Activated T-cell treated with anti-CD3 and anti-CD28 coated beads for 24 hours (primary cell): Measurements from ENCODE around the gene HOXC13.

Source experiments
- DNase-seq: peaks from one replicate; pipeline ENCODE4 v3.0.0-alpha.2; 2020; ENCODE audit warnings: low read depth

The HOXC13 gene

DNA sequence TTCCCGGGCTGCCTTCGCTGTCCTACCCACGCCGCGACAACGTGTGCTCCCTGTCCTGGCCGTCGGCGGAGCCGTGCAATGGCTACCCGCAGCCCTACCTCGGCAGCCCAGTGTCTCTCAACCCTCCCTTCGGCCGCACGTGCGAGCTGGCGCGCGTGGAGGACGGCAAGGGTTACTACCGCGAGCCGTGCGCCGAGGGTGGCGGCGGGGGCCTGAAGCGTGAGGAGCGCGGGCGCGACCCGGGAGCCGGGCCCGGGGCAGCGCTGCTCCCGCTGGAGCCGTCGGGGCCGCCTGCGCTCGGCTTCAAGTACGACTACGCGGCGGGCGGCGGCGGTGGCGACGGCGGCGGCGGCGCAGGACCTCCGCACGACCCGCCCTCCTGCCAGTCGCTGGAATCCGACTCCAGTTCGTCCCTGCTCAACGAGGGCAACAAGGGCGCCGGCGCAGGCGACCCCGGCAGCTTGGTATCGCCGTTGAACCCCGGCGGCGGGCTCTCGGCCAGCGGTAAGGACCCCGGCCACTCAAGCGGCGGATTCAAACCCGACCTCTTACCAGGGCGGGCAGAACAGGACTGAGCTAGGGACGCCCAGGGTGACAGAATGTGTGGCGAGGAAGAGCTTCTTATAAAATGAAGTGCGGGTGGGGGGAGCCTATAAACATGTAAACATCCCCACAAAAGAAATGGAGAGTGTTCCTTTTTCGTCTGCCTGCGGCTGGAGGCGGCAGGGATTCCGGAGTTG is 16.6 kb downstream of the HOXC13 start:
- DNase-seq = no peak

DNA sequence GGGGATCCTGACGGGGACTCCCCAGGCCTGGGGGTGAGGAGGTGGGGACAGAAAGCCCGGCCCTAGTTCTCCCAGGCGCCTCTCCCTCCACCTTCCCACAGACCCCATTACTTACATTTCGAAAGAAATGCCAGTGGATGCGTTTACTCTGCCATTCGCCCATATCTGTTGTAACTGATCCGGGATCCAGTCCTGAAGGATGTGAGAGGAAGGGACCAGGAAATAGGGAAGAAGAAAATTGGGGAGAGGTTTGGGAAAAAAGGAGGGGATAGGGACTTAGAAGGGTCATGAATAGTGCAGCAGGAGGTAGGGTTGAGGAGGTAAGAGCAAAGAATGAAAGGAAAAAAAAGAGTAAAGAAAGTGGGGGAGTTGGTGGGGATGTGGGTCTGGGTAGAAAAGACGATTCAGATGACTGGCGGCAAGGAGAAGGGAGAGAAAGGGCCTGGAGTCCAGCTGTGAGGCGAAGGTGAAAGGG is 17.2 kb downstream of the HOXC13 start:
- no peak for DNase-seq

GRCh38 chr12:53956251-53956887 is 17.7 kb downstream of the HOXC13 start:
- DNase-seq = no peak

- no peak for DNase-seq
These were observed 18.4 kb downstream of the HOXC13 start for GRCh38 chr12:53956914-53957536.

- no peak for DNase-seq
These were observed 19.5 kb downstream of the HOXC13 start for GRCh38 chr12:53958128-53958527.

- no peak for DNase-seq
These were observed 20.7 kb downstream of the HOXC13 start for GRCh38 chr12:53959314-53959713.

- DNase-seq = no peak
These were observed 21.8 kb downstream of the HOXC13 start for GRCh38 chr12:53960187-53961024.

- no peak for DNase-seq
These were observed 22.6 kb downstream of the HOXC13 start for GRCh38 chr12:53961025-53961761.

DNA sequence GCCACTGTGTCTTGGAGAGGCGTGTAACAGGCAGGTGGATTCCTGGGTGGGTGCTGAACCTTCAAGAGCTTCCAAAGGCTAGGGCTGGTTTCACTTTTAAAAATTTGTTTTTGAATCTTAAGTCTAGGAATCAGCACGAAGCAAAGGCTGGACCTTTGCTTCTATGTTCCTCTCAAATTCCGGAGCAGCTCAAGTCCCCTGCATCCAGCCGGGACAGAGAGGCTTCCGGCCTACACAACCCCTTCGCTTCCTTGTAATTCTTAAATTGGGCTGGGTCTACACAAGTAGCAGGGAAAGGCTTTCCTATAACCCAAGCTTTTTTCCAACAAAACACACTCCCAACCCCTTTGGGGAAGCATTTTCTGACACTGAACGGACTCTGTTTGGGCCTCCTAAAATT is 24.4 kb downstream of the HOXC13 start:
- no peak for DNase-seq

GRCh38 chr12:53963434-53964314 is 25.0 kb downstream of the HOXC13 start:
- no peak for DNase-seq

DNA sequence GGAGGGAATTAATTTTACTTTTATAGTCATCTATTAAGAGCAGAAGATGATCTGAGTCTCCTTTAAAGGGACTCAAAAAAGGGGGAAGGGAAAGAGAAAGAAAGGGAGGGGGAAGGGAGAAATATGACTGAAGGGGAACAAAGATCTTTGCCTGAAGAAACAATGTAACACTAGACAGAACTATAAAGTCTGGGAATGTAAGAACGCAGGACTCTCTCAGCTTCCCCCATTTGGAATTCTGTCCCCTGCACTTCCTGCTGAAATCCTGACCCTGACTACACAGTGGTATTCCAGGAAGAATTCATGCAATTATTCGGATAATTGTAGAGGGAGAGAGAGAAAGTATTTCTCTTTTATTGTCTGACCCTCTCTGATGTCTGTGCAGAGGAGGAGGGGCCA is 25.7 kb downstream of the HOXC13 start:
- DNase-seq = no peak

GRCh38 chr12:53965281-53966084 is 26.9 kb downstream of the HOXC13 start:
- DNase-seq = no peak

DNA sequence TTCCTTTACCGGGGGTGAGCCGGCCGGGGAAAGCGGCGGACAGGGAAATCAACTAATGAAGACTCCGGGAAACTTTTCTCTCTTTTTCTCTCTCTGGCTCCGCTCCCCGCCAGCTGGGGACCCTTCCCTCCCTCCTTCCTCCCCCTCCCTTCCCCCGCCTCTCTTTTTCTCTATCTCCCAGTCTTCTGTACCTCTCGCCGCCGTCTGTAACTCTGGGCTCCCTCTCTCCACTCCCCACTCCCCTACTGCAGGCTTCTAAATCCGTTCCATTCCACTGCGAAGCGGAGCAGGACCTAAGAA is 27.4 kb downstream of the HOXC13 start:
- DNase-seq = no peak

- no peak for DNase-seq
These were observed 27.9 kb downstream of the HOXC13 start for GRCh38 chr12:53966385-53967133.

DNA sequence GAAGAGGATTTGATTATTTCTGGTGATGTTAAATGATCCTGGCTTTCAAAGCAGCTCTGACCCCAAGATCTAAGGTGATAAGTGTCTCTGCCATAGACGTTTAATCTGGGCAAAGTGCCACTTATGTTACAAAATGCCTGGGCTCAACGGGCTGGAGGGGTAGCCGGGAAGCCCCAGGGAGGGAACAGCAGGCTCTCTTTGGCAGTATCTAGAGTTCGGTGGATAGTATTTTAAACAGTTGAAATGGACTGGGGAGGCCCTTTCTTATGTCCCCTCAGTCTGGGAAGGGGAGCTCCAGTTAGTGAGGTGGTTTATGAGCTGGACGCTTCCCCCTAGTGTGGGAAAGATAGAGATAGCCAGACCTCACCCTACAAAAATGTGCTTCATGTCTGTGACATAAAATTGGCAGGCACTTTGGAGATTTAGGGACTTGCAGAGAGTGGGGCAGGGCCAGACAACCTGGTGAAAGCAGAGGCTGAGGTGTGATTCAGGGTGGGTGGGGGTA is 28.8 kb downstream of the HOXC13 start:
- no peak for DNase-seq

DNA sequence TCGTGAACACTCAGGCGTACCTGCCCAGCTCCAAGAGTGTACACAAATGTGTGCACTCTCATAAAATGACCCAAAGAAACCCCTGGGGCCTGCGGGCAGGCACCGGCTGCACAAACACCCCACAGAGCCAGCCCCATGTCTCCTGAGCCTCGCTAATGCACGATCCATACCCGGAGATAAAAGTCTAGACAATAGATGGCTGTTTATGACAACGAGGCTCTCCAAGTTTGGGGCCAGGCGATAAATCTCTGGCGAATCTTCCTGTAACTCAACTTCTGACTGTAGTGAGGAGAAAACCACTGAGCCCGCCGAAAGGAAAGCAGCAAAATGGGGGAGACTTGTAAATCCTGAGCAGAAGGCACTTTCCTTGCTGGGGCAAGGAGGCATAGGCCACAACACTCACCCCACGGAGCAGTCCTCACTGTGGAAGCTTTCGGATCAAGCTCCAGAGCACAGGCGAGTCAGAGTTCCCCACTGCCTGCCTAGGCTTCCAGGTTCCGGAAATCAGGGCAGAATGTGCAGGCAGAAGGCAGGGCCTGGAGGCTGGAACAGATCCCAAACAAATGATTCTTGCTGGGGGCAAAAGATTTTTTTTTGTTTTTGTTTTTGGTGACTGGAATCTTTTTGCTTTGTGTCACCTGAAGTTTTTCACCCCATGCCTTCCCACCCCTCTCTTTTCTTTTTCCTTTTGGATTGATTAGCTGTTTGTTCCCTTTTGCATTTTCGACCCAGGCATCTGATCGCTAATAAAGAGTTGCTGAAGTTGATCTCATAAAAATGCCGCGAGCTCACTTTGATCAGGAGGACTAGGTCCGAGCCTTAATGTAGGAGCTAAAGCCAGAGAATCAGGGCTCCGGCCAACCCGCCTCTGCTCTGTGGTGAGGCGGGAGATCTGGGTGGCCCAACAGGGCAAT is 29.8 kb downstream of the HOXC13 start:
- no peak for DNase-seq

GRCh38 chr12:53969588-53970259 is 31.1 kb downstream of the HOXC13 start:
- DNase-seq = no peak
